Forelimb muscle (tissue), 1 donor: ENCODE measurements around the gene GDF10. TPM values are rescaled to one million over a fixed set of nuclear protein-coding genes. Genes with fewer than 3 reads are reported as not detected.

Experiments used
- DNase-seq: peaks from one replicate; pipeline ENCODE4 v3.0.0-alpha.2; 2013; ENCODE audit warnings: low read depth
- polyA plus RNA-seq: library from polyadenylated mRNA; unstranded; fragments of 120-200 nt; gene quantifications from one replicate; pipeline ENCODE4 v1.2.1, GENCODE V29; 2013; ENCODE audit not compliant: insufficient read length

GDF10 gene
- polyA plus RNA-seq, 1 donor: 3.2 TPM

DNA sequence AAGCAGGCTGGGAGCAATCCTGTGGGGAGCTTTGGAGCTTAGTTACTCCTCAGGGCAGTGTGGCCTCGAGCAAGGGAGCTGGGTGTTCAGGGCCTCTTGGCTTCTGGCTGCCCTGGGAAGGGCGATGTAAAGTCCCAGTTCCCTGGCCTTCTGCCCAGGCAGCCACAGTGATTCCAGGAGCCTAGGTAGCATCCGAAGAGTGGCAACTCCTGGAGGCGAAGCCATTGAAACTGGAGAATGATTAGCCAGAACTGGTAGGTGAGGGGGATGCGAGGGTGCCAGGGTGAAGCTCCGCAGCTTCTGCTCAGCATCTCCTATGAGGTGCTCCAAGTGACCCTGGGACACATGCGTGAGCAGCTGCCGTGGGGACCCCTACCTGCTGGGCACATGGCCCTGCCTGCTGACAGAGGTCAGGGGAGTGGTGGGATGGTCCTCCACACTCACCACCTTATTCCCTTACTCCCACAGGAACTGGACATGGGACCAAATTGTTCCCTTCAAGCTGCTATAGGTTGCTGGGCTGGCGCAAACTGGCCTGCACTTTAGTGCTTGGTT lies 14.5 kb downstream of the GDF10 start:
- DNase-seq: no peak

GRCh38 chr10:47315421-47315820 lies 15.4 kb downstream of the GDF10 start:
- DNase-seq: no peak

GRCh38 chr10:47316131-47316530 lies 16.1 kb downstream of the GDF10 start:
- no peak for DNase-seq

DNA sequence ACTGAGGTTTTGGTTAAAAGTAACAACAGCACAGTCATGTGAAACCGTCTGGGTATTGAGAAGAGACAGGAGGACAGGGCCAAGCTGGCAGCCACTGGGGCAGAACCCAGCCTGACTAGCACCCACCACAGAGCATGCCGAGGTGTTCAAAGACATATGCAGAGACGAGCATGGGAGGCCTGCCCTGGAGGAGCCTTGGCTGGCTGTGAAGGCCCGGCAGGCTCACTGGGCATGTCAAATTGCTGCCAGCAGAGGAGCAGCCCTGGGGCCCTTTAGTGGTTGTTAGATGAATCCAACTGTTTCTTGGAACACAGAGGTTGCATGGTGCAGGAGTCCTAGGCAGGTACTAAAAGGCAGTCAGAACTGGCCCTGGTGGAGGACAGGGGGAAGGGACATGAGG lies 17.3 kb downstream of the GDF10 start:
- DNase-seq: no peak

- DNase-seq: no peak
Observed at GRCh38 chr10:47318706-47319105, 18.7 kb downstream of the GDF10 start.

- DNase-seq: no peak
Observed at GRCh38 chr10:47319784-47320183, 19.8 kb downstream of the GDF10 start.

DNA sequence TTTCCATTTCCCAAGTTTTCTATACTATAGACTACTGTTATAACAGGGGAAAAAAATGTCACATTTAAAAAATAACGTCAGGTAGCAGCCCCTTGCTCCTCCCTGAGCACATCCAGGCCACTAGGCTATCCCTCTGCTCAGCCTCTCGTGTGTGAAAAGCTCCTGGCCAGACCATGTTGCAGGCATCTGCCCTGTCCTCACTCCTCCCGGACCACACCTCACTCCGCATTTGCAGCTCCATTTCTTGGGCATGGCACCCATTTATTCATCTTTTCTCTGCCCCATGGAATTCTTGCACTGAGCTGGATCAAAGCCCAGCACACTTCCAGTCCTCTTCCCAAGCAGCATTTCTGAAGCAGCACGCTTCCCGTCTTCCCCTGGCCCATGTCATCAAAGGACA lies 20.8 kb downstream of the GDF10 start:
- no peak for DNase-seq

DNA sequence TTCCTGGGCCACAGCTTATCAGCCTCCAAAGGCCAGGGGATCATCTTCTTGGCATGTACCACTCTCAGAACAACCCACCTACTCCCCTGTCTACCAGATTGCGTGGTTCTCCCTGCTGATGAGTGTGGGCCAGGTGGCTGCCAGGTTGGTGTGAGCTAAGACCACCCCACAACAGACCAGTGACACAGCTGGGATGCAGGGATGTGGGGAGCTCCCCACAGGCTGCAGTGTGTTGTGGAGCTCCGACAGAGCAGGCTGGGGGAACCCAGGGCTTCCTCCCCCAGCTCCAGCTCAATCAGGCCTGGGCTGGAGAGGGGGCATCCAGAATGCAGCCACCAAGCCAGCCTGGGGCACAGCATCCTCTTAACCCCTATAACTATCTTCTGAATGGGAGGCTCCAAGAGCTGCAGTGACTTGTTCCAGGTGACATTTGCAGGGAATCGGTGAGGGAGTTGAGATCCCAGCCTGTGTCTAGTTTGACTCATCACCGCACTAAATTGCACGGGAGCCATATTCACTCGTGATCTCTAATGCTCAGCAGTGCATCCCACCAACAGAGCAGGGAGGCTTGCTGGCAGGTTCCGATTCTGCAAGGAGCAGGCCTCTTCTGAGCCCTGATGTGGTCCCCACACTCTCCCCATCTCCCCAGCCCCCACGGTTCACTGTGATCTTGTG lies 21.7 kb downstream of the GDF10 start:
- DNase-seq: no peak

DNA sequence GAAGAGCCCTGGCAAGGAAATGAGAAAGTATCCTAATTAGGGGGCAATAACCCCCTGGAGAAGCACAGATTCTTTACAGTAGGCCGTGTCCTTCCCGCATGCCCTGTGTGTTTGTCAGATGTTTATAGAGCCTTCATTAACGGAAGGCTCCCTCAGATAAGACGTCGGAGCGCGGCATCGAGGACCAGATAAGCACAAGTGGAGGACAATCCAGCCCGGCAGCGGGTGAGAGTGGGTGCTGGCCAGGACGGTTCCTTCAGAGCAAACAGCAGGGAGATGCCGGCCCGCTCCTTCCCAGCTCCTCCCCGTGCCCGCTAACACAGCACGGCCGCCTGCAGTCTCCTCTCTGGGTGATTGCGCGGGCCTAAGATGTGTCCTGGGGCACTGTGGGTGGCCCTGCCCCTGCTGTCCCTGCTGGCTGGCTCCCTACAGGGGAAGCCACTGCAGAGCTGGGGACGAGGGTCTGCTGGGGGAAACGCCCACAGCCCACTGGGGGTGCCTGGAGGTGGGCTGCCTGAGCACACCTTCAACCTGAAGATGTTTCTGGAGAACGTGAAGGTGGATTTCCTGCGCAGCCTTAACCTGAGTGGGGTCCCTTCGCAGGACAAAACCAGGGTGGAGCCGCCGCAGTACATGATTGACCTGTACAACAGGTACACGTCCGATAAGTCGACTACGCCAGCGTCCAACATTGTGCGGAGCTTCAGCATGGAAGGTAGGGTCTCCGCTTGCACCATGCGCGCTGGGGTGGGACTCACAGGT lies 22.5 kb downstream of the GDF10 start, which contains the start of gene GDF2:
TSS of gene GDF2 (plus strand) at position 155 of the 762 bp plus-strand sequence. CDS start at position 370, 215 bp downstream.
- DNase-seq: no peak

DNA sequence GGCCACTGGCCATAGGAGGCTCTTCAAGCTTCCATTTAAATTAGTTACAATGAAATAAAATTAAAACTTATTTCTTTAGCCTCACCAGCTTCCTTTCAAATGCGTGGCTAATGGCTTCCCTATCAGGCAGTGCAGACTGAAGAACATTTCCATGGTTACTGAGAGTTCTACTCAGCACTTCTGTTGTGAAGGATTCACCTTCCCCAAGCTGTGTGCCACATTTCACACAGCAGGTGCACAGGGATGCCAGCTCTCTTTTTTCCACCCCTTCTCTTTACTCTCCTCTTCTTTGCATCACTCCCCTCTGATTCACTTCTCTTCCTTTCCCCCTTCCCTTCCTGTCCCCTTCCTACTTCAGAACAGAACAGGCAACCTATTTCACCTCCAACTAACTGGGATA lies 23.1 kb downstream of the GDF10 start:
- no peak for DNase-seq

DNA sequence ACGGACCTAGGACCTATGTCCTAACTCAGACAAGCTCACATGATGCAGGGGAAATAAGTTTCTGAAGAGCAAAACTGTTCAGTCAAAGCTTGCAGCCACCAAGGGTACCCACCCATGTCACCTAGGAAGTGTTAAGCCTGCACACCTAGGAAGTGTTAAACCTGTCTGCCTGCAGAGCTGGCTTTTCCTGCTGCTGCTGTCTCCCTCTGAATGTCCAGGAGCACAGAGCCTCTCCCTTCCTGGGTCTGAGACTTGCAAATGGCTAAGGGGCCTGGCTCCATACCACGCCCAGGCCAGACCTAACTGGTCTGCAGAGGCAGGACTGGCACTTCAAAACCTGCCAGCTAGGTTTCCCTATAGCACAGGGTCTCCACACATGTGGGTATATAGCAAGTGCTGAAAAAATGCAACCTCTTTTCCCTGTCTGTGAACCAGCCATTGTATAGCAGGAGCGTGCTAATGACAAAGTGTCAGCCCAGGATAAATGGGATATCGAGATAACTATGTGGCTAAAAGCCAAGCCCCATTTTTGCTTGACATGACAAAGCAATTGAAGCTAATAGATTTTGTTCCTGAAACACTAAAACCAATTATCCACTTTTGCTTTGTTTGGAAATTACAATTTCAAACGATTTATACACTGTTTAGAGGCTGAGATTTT lies 23.8 kb downstream of the GDF10 start:
- DNase-seq: no peak

GRCh38 chr10:47325303-47326291 lies 25.6 kb downstream of the GDF10 start:
- no peak for DNase-seq

GRCh38 chr10:47326306-47326926 lies 26.4 kb downstream of the GDF10 start:
- no peak for DNase-seq

- DNase-seq: no peak
Observed at GRCh38 chr10:47326927-47327330, 26.9 kb downstream of the GDF10 start.

DNA sequence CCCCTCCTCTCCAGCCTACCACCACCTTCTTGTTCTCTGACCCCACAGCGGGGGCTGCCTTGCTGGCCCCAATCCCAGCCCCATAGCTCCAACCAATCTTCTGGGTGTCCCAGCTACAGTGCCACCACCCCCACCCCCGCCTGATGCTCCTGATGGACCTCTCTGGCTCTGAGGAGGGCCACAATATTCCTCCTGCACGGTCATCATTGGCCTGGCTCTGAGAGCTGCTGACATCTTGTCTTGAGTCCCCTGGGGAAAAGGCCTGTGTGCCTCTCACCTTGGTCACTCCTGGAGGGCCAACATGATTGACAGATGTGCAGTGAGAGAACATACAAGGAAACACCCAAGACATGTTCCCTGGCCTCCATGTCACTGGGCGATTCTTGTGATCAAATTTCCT lies 29.9 kb downstream of the GDF10 start:
- no peak for DNase-seq

GRCh38 chr10:47330366-47330765 lies 30.4 kb downstream of the GDF10 start:
- no peak for DNase-seq

GRCh38 chr10:47330804-47331203 lies 30.8 kb downstream of the GDF10 start:
- no peak for DNase-seq

- no peak for DNase-seq
Observed at GRCh38 chr10:47331491-47331890, 31.5 kb downstream of the GDF10 start.

DNA sequence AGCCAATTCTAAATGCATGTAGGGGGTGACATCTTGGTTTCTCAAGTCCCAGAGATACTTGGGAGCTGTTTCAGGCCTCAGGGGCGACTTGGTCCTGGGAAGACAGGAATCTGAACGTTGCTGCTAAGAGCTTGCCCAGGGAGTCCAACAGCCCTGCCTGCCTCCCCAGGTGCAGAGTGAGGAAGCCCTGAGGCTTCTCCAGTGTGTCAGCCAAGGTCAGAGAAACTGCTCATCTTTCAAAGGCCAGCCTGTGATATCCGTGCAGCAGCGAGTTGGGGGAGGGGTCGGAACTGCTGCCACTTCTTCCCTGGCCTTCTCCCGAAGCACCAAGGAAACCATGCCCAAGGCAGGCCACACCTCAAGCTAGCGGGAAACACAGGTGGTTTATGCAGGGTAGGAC lies 32.0 kb downstream of the GDF10 start:
- no peak for DNase-seq

DNA sequence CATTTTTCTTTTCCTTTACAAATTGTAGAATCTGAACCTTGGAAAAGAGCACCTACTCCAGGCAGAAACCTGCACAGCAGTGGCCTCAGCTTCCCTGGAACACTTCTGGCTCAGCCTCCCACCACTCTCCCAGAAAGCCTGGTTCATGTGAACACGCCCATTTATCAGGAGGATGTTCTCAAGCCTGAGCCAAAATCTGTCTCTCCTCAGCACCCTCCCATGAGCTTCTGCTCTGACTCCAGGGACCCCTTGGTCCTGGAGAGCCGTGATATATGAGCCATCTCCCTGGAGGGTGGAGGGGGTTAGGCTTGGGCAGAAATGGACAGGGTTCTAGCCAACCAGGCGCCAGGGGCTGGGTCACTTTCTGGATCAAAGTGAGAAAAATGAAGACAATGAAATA lies 32.4 kb downstream of the GDF10 start:
- no peak for DNase-seq

- DNase-seq: no peak
Observed at GRCh38 chr10:47332946-47333345, 32.9 kb downstream of the GDF10 start.
